OCI-LY7 (cell line): Measurements from ENCODE around the gene TM6SF1. TPM values are rescaled to one million over a fixed set of nuclear protein-coding genes. Genes with fewer than 3 reads are reported as not detected.

Source experiments
- BruUV-seq: library from RNA; stranded (reverse); fragments of 400-500 nt; replicated peaks from 2 replicates; lab custom pipeline; 2021; lab: Mats Ljungman, UMichigan
- CTCF ChIA-PET: fragments of 300-600 bp; sonication (Branson Sonifier 250); formaldehyde crosslinking; loops from one replicate; lab custom pipeline; 2022; ENCODE audit warnings: antibody characterized with exemption; ENCODE audit not compliant: unreplicated experiment; lab: Charles Lee
- POLR2A ChIA-PET: fragments of 300-600 bp; sonication (Branson Sonifier 250); formaldehyde crosslinking; loops from one replicate; lab custom pipeline; 2022; ENCODE audit warnings: antibody characterized with exemption; lab: Charles Lee
- DNase-seq: peaks from one replicate; pipeline ENCODE4 v3.0.0-alpha.2; 2015; ENCODE audit warnings: low spot score
- H2AFZ ChIP-seq: fragments of 200-600 bp; sonication (generic), shearing (Covaris generic); 2 replicates; pipeline ENCODE4 v1.6.1; 2014; ENCODE audit warnings: mild to moderate bottlenecking, antibody characterized with exemption, low read length, moderate library complexity
- H3K27ac ChIP-seq: fragments of 200-600 bp; sonication (generic); 2 replicates; pipeline ENCODE4 v1.5.1; 2014; ENCODE audit warnings: mixed run types, low read depth, mild to moderate bottlenecking, moderate library complexity, low read length, inconsistent platforms; ENCODE audit not compliant: poor library complexity, severe bottlenecking
- H3K36me3 ChIP-seq: fragments of 200-600 bp; sonication (generic); 2 replicates; pipeline ENCODE4 v1.6.1; 2014; ENCODE audit warnings: mild to moderate bottlenecking, antibody characterized with exemption, low read length, moderate library complexity, mixed read lengths; ENCODE audit not compliant: insufficient read depth
- H3K4me1 ChIP-seq: fragments of 200-600 bp; sonication (generic); 2 replicates; pipeline ENCODE4 v1.5.1; 2014; ENCODE audit warnings: mild to moderate bottlenecking, low read length; ENCODE audit not compliant: insufficient read depth, poor library complexity, severe bottlenecking
- H3K4me2 ChIP-seq: fragments of 200-600 bp; sonication (generic); 2 replicates; pipeline ENCODE4 v1.6.1; 2014; ENCODE audit warnings: mild to moderate bottlenecking, low read length
- H3K4me3 ChIP-seq: fragments of 200-600 bp; sonication (generic); 2 replicates; pipeline ENCODE4 v1.5.1; 2014; ENCODE audit warnings: mild to moderate bottlenecking, low read depth, low read length; ENCODE audit not compliant: poor library complexity, severe bottlenecking
- H3K79me2 ChIP-seq: fragments of 200-600 bp; sonication (generic); 2 replicates; pipeline ENCODE4 v1.6.1; 2016; ENCODE audit warnings: low read depth, mild to moderate bottlenecking, low read length, moderate library complexity, mixed read lengths; ENCODE audit not compliant: insufficient read depth
- H3K9me2 ChIP-seq: fragments of 200-600 bp; sonication (generic); 2 replicates; pipeline ENCODE4 v1.6.1; 2016; ENCODE audit warnings: mild to moderate bottlenecking, low read length, mixed read lengths; ENCODE audit not compliant: insufficient read depth
- H3K9me3 ChIP-seq: fragments of 200-600 bp; sonication (generic); 2 replicates; pipeline ENCODE4 v1.6.1; 2014; ENCODE audit warnings: mild to moderate bottlenecking, mixed run types, low read length, mixed read lengths
- H4K20me1 ChIP-seq: fragments of 200-600 bp; sonication (generic); 2 replicates; pipeline ENCODE4 v1.6.1; 2014; ENCODE audit warnings: mild to moderate bottlenecking, antibody characterized with exemption, low read length, moderate library complexity, mixed read lengths; ENCODE audit not compliant: insufficient read depth
- CTCF ChIP-seq: fragments of 200-600 bp; sonication (generic); conservative IDR thresholded peaks from 2 replicates; pipeline ENCODE4 v1.5.1; 2014; ENCODE audit warnings: mild to moderate bottlenecking, antibody characterized with exemption, low read length, moderate library complexity, mixed read lengths
- EZH2phosphoT487 ChIP-seq: fragments of 200-600 bp; sonication (generic); IDR thresholded peaks from 2 replicates; pipeline ENCODE4 v1.6.1; 2018; ENCODE audit warnings: low read depth, borderline replicate concordance, mild to moderate bottlenecking, mixed run types, antibody characterized with exemption, low read length, moderate library complexity, mixed read lengths
- intact Hi-C: fragments of 100-400 bp; cut with micrococcal nuclease; formaldehyde crosslinking; loops from one replicate; pipeline ENCODE4 v1.10.0; 2022; ENCODE audit not compliant: unreplicated experiment
- total RNA-seq, 2 experiments: library from RNA; depleted of rRNA in 1 of 2; stranded (reverse); fragments of >200 nt in 1 of 2; shearing (Covaris generic) in 1 of 2; gene quantifications; 2 replicates each; pipeline ENCODE4 v1.2.3, GENCODE V29; 2014 to 2022

The TM6SF1 gene
- total RNA-seq, 2 experiments from 2014 or later: 27.2 to 28.7 TPM

GRCh38 chr15:83112956-83113299 is 5.5 kb downstream of the TM6SF1 start:
- Histone ChIP-seq H2AFZ (no peak overlapping the region), H3K4me2 (no peak overlapping the region), H3K9me2 (no peaks in the 10 kb centered on the region), H3K36me3 (peaks cover 27% of the 10 kb centered on the region), H3K4me3 (no peak overlapping the region), H3K4me1 (peaks cover 17% of the 10 kb centered on the region), H4K20me1 (no peaks in the 10 kb centered on the region), H3K9me3 (no peaks in the 10 kb centered on the region), H3K27ac (no peak overlapping the region), H3K79me2 (no peaks in the 10 kb centered on the region)
- ChIA-PET CTCF (no interaction called here), POLR2A (interaction anchor here (1.6 kb wide), 1 partner anchor 10 kb away, joined by 3 read pairs; no protein-coding TSS in a partner anchor)
- no peak for TF ChIP-seq EZH2phosphoT487
- no peak for TF ChIP-seq CTCF
- no peak for DNase-seq
- no TSS peak for BruUV-seq
- intact Hi-C loops: no loop called here

- Histone ChIP-seq H3K79me2 (no peaks in the 10 kb centered on the region), H4K20me1 (no peaks in the 10 kb centered on the region), H3K4me3 (no peak overlapping the region), H3K4me2 (no peak overlapping the region), H2AFZ (no peak overlapping the region), H3K4me1 (peaks cover 9% of the 10 kb centered on the region), H3K27ac (no peak overlapping the region), H3K36me3 (peaks cover 33% of the 10 kb centered on the region), H3K9me2 (no peaks in the 10 kb centered on the region), H3K9me3 (no peaks in the 10 kb centered on the region)
- no peak for DNase-seq
- POLR2A ChIA-PET: no interaction called here
- CTCF ChIA-PET: no interaction called here
- no TSS peak for BruUV-seq
- TF ChIP-seq CTCF: no peak
- TF ChIP-seq EZH2phosphoT487: no peak
- intact Hi-C loops: no loop called here
Observed at GRCh38 chr15:83113881-83114674, 6.6 kb downstream of the TM6SF1 start.

- ChIA-PET POLR2A (no interaction called here), CTCF (no interaction called here)
- no TSS peak for BruUV-seq
- Histone ChIP-seq H3K79me2 (no peaks in the 10 kb centered on the region), H3K36me3 (peaks cover 38% of the 10 kb centered on the region), H2AFZ (no peak overlapping the region), H4K20me1 (no peaks in the 10 kb centered on the region), H3K9me3 (no peaks in the 10 kb centered on the region), H3K4me2 (no peak overlapping the region), H3K4me3 (no peak overlapping the region), H3K27ac (no peak overlapping the region), H3K9me2 (no peaks in the 10 kb centered on the region), H3K4me1 (peaks cover 1% of the 10 kb centered on the region)
- intact Hi-C loops: no loop called here
- DNase-seq: no peak
- TF ChIP-seq EZH2phosphoT487: no peak
- TF ChIP-seq CTCF: no peak
Observed at GRCh38 chr15:83114856-83115255, 7.4 kb downstream of the TM6SF1 start.
